ACC112 (cell line): ENCODE results near the gene BCAP31.
A peak's percentile ranks its signal among the peaks of the same experiment; 100 is the strongest.
"Not testable (repeated sequence)": the region's sequence is repeated elsewhere in the genome, so short reads cannot be mapped to it uniquely, and the experiment has no call there.

Source experiments
- H2AFZ ChIP-seq: fragments of 200-600 bp; sonication (generic); one replicate; pipeline ENCODE4 v1.6.0; 2017; ENCODE audit warnings: antibody characterized with exemption, low read length; ENCODE audit not compliant: unreplicated experiment
- H3K27ac ChIP-seq: fragments of 200-600 bp; sonication (generic); 2 replicates; pipeline ENCODE4 v1.5.1; 2014; ENCODE audit warnings: low read depth, mild to moderate bottlenecking, antibody characterized with exemption, low read length, moderate library complexity
- H3K27me3 ChIP-seq: fragments of 200-600 bp; sonication (generic); 2 replicates; pipeline ENCODE4 v1.6.1; 2014; ENCODE audit warnings: mild to moderate bottlenecking, antibody characterized with exemption, low read length, moderate library complexity, mixed read lengths; ENCODE audit not compliant: insufficient read depth
- H3K36me3 ChIP-seq: fragments of 200-600 bp; sonication (generic); 2 replicates; pipeline ENCODE4 v1.6.1; 2016; ENCODE audit warnings: mild to moderate bottlenecking, antibody characterized with exemption, low read length, moderate library complexity, mixed read lengths; ENCODE audit not compliant: insufficient read depth
- H3K4me1 ChIP-seq: fragments of 200-600 bp; sonication (generic); one replicate; pipeline ENCODE4 v1.6.1; 2016; ENCODE audit warnings: low read length, mixed read lengths; ENCODE audit not compliant: insufficient read depth, unreplicated experiment, control insufficient read depth
- H3K4me3 ChIP-seq: fragments of 200-600 bp; sonication (generic); 2 replicates; pipeline ENCODE4 v1.5.1; 2014; ENCODE audit warnings: mild to moderate bottlenecking, low read depth, low read length
- H3K79me2 ChIP-seq: fragments of 200-600 bp; sonication (generic); one replicate; pipeline ENCODE4 v1.6.0; 2016; ENCODE audit warnings: low read length; ENCODE audit not compliant: control insufficient read depth, unreplicated experiment, insufficient read depth

BCAP31 gene

DNA sequence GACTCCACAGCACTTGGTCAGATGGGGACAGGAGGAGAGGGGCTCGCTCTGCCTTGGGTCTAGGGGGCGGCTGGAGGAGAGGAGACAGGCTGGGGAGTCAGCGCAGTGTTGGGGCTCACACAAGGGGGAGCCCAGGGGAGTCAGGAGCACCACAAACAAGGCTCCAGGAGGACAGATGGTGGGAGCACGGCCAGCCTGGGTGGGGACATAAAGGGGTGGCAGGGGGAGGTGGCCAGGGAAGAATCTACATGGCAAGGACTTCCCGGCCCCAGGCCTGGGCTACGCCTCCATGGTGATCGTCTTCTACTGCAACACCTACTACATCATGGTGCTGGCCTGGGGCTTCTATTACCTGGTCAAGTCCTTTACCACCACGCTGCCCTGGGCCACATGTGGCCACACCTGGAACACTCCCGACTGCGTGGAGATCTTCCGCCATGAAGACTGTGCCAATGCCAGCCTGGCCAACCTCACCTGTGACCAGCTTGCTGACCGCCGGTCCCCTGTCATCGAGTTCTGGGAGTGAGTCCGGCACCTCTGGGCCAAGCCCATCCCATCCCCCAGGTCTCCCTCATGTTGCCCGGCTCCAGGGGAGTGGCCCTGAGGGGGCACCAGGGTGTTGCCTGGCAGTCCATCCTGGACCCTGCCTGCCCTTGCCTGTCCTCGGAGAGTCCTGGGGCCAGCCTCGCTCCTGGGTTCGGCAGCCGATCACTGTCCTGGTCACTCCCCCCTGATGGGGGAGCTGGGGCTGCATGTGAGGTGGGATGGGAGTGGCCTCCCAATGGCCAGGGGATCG, 33.0 kb downstream of the BCAP31 start:
- H3K27me3 ChIP-seq, H3K36me3 ChIP-seq, H3K4me1 ChIP-seq, H3K4me3 ChIP-seq, H3K27ac ChIP-seq, H3K79me2 ChIP-seq, H2AFZ ChIP-seq: not testable (repeated sequence)

DNA sequence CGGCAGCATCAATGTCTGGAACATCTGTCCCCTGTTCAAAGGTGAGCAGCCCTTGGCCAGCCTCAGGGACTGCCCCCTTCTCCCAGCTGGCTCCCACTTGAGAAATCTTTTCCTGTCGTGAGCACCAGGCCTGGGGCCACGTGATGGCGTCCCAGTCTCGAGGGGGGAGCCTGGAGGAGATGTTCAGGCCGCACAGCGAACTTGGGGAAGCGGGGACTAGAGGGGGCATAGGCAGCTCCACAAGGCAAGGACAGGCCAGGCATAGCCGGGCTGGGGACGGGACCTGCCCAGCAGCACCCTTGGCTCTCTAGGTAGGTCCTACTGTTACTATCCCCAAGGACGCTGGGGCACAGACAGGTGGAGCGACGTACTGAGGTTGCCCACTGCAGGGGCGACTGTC, 33.7 kb downstream of the BCAP31 start:
- Histone ChIP-seq H3K36me3 (no peaks in the 10 kb centered on the region), H3K4me3 (no peak overlapping the region), H2AFZ (no peak overlapping the region), H3K79me2 (no peaks in the 10 kb centered on the region), H3K27me3 (no peaks in the 10 kb centered on the region), H3K4me1 (peaks cover 3% of the 10 kb centered on the region), H3K27ac (no peak overlapping the region)

DNA sequence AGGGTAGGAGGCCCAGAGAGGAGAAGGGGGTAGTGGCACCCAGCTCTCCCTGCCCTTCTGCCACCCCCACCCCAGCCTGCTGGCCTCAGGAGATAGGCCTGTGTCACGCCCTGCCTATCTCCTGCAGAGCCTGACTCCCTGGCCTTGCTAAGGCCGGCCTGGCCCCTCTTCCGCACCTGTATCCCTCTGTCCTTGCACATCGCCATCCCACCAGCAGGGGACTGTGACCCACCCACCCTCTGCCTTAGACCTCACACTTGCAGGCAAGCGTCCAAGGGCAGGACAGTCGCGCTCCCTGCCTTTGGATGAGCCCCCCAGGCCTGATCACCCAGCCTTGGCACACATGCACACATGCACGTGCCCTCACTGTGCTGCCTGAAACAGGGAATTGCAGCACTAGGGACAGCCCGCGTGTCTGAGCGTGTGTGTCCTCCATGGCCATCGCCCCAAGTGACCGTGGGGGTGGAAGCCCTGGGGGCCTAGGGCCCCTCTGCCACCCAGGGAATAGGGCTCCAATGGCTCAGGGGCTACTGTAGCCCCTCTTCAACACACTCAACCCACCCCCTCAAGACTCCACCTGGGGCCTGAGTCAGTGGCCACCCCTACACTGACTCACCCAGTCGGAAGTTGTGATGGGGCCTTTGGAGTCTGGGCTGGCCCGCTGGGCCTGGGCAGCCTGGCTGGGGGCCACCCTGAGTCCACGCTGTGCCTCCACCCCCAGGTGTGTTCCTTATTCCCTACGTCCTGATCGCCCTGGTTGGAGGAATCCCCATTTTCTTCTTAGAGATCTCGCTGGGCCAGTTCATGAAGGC, 34.3 kb downstream of the BCAP31 start:
- Histone ChIP-seq H3K4me1 (peaks cover 3% of the 10 kb centered on the region), H2AFZ (no peak overlapping the region), H3K79me2 (no peaks in the 10 kb centered on the region), H3K27ac (no peak overlapping the region), H3K4me3 (peak overlapping the region; percentile 43; the same call in 1 of the 2 replicates), H3K27me3 (no peaks in the 10 kb centered on the region), H3K36me3 (no peaks in the 10 kb centered on the region)

DNA sequence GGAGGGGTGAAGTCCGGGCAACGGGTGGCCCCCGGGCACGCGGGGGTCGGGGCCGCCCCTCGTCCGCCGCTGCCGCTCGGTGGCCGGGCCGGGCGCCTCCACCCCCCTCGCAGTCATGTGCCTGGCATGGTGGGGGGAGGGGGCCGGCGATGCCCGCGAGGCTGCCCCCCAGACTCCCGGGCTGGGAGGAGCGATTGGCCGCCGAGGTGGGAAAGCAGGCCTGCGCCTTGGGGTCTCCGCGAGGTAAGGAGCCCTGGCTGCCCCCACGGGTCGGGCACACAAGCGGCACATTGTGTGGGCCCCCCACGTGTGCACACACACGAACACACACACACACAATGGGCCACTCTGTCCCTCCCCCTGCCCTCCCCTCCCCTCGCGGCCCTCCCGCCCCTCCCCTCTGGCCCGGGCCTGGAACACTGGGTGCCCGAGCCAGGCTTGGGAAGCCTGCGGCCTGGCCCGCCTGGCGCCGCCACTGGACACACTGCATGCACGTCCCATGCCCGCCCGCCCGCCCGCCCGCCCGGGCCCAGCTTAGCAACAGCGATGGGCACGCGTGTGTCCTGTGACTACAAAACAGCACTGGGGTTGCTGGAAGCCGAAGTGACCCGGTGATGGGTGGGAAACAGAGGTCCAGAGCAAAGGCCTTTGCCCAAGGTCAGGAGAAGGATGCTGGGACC, 35.1 kb downstream of the BCAP31 start:
- H3K27ac ChIP-seq: no peak overlapping the region
- H3K4me3 ChIP-seq: peak overlapping the region; percentile 66
- H3K79me2 ChIP-seq: no peaks in the 10 kb centered on the region
- no peaks in the 10 kb centered on the region for H3K36me3 ChIP-seq
- peaks cover 3% of the 10 kb centered on the region for H3K4me1 ChIP-seq
- H3K27me3 ChIP-seq: no peaks in the 10 kb centered on the region
- no peak overlapping the region for H2AFZ ChIP-seq

DNA sequence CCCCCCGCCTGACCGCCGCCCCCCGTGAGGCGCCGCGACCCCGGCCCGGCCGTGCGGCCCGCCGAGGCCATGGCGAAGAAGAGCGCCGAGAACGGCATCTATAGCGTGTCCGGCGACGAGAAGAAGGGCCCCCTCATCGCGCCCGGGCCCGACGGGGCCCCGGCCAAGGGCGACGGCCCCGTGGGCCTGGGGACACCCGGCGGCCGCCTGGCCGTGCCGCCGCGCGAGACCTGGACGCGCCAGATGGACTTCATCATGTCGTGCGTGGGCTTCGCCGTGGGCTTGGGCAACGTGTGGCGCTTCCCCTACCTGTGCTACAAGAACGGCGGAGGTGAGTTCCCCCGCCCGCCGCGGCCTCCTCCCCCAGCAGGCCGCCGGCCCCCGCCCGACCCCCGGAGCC, 35.7 kb downstream of the BCAP31 start:
- Histone ChIP-seq H3K4me1 (peaks cover 3% of the 10 kb centered on the region), H3K79me2 (no peaks in the 10 kb centered on the region), H3K27ac (no peak overlapping the region), H3K36me3 (no peaks in the 10 kb centered on the region), H3K4me3 (peak overlapping the region; percentile 66), H2AFZ (no peak overlapping the region), H3K27me3 (no peaks in the 10 kb centered on the region)

DNA sequence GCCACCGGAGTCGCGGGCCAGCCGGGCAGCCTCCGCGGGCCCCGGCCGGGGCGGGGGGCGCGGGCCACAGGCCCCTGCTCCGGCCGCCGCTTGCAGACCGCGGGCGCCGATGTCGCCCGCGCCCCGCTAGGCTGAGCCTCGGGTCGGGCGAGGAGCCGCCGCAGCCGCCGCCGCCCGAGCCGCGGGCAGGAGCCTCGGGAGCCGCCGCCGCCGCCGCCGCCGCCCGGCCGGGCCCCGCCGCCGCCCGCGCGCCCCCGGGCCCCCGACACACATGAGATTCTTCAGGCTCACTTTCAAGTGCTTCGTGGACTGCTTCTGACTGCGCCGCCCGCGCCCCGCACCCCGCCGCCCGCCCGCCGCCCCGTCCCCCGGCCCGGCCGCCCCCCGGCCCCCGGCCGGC, 36.1 kb downstream of the BCAP31 start:
- Histone ChIP-seq H3K4me1 (peaks cover 3% of the 10 kb centered on the region), H3K79me2 (no peaks in the 10 kb centered on the region), H3K27me3 (no peaks in the 10 kb centered on the region), H3K4me3 (no peak overlapping the region), H3K27ac (no peak overlapping the region), H2AFZ (no peak overlapping the region), H3K36me3 (no peaks in the 10 kb centered on the region)

DNA sequence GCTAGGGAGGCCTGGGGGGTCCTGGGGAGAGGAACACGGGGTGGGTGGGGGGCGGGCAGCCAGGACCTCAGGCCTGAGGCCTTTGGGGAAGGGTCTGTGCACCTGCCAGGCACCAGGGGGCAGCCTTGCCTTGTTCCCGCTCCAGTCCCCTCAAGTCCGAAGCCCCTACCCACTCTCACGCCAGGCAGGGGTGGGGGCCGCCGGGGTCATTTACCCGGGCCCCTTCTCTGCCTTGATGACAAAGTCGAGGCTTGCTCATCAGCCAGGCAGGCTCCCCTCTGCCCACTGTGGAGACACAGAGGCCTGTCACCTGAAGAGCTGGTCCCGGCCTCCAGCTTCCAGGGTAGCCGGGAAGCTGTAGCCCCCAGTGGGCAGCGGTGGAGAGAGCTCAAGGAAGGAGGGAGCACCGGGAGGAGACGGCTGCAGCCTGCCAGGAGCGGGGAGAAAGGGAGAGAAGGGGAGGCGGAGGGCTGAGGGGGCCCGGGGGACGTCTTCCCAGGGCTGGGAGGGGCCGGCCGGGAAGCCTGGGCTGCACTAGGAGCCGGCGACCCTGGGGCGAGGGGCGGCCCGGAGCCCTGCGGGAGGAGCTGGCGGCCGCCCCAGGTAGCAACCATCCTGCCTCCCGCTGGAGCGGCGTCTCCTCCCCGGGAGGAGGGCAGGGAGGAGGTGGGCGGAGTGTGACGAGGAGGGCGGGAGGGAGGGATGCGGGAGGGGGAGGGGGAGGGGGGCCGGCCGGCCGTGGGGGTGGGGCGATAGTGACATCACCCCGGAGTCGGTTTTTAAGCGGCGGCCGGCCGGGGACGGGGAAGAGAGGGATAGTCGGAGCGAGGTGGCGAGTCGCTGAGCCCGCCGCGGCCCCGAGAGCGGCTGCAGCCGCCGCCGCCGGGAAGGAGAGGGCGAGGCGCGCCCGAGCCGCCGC, 36.8 kb downstream of the BCAP31 start, which contains the start of gene SLC6A8:
Gene SLC6A8 (plus strand): TSS at position 806 of the 919 bp plus-strand sequence. CDS start 649 bp downstream, outside the sequence.
- no peak within 1 kb of the TSS for H2AFZ ChIP-seq
- no peaks in the 10 kb centered on the region for H3K79me2 ChIP-seq
- no peaks in the 10 kb centered on the region for H3K36me3 ChIP-seq
- no peaks in the 10 kb centered on the region for H3K27me3 ChIP-seq
- peak within 1 kb of the TSS; percentile 66 for H3K4me3 ChIP-seq
- peaks cover 3% of the 10 kb centered on the region for H3K4me1 ChIP-seq
- H3K27ac ChIP-seq: no peak within 1 kb of the TSS

DNA sequence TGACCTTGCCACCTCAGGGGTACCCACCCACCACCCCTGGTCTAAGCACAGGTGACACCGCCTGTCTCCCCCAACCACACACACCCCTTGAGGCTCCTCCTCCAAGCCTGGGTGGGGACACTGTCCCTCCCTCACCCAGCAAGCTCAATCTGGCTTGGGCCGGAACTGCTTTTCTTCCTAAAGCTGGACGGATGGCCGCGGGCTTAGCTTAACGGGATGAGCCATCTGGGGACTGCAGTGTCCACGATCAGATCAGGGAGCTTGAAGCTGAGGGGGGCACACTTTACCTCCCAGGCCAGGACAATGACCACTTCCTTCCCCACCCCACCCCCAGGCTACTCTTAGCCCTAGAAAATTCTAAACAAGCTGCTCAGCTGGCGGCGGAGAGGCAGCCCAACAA, 37.5 kb downstream of the BCAP31 start:
- no peaks in the 10 kb centered on the region for H3K36me3 ChIP-seq
- H3K27me3 ChIP-seq: no peaks in the 10 kb centered on the region
- no peak overlapping the region for H3K27ac ChIP-seq
- H3K79me2 ChIP-seq: no peaks in the 10 kb centered on the region
- H3K4me3 ChIP-seq: no peak overlapping the region
- H2AFZ ChIP-seq: no peak overlapping the region
- H3K4me1 ChIP-seq: peaks cover 3% of the 10 kb centered on the region

DNA sequence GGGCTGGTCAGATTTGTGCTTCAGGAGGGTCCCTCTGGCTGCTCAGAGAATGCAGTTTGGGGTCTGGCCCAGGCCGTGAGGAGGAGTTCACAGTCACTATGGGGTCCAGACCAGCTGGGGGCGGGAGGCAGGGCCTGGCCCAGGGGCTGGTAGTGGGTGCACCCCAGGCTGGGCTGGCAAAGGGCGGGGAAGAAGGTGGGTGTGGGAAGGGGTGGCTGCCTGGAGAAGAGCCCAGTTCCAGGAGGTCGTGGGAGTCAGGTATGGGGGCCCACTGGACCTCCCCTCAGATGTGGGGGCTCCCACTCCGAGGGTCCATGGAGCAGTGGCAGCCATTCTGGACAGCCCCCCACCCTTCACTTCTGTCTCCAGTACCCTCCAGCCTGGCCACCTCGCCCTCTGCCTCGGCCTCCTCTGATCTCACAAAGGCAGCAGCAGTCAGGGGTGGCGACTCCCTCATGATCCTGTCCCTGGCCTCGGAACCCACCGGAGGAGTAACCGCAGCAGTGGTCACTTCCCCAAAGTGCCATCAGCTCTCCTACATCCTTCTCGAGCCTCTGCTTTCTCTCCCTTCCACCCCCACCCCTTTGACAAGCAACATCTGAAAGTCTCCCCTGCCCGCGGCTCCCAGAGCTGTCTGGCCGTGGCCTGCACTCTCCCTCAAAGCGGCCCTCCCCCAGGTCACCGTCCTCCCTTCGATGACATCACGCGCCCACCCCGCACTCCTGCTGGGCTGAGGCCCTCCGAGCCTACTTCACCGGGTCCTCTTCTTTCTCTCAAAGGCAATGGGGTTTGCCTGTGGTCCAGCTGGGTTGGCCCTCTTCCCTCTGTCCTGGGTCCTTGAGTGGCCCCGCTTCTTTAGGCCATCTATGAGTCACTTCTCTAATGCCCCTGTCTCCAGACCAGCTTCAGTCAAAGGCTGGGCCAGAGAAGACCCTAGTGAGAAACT, 38.2 kb downstream of the BCAP31 start:
- Histone ChIP-seq H3K4me3 (no peak overlapping the region), H2AFZ (no peak overlapping the region), H3K27ac (no peak overlapping the region), H3K4me1 (peaks cover 3% of the 10 kb centered on the region), H3K79me2 (no peaks in the 10 kb centered on the region), H3K27me3 (no peaks in the 10 kb centered on the region), H3K36me3 (no peaks in the 10 kb centered on the region)
